Suprapubic skin (tissue), 4 donors: ENCODE results near the gene OR51E2. TPM values are rescaled to one million over a fixed set of nuclear protein-coding genes. Genes with fewer than 3 reads are reported as not detected.

Experiments used
- DNase-seq, 2 donors: peaks; one replicate each; pipeline ENCODE4 v3.0.0-alpha.2; 2019; ENCODE audit warnings: low spot score in 2 of 2
- H3K27ac ChIP-seq: fragments of 200-600 bp; sonication (generic); one replicate; pipeline ENCODE4 v1.5.1; 2019
- H3K27me3 ChIP-seq: fragments of 200-600 bp; sonication (generic); one replicate; pipeline ENCODE4 v1.5.1; 2019
- H3K36me3 ChIP-seq: fragments of 200-600 bp; sonication (generic); one replicate; pipeline ENCODE4 v1.5.1; 2019
- H3K4me1 ChIP-seq: fragments of 200-600 bp; sonication (generic); one replicate; pipeline ENCODE4 v1.5.1; 2019
- H3K4me3 ChIP-seq: fragments of 200-600 bp; sonication (generic); one replicate; pipeline ENCODE4 v1.5.1; 2019; ENCODE audit warnings: mild to moderate bottlenecking
- H3K9me3 ChIP-seq: fragments of 200-600 bp; sonication (generic); one replicate; pipeline ENCODE4 v1.5.1; 2019
- CTCF ChIP-seq, 2 donors: fragments of 200-600 bp in 1 of 2; fragments of 450-650 bp in 1 of 2; sonication (generic) in 1 of 2; IDR thresholded peaks; one replicate each; pipeline ENCODE4 v1.5.1; 2016 to 2019; ENCODE audit warnings: antibody characterized with exemption in 2 of 2, mild to moderate bottlenecking in 1 of 2, moderate library complexity in 1 of 2
- EP300 ChIP-seq: sonication (generic); formaldehyde crosslinking; IDR thresholded peaks from one replicate; pipeline ENCODE4 v1.6.1; 2017; ENCODE audit warnings: antibody characterized with exemption
- POLR2A ChIP-seq, 2 donors: fragments of 450-650 bp; IDR thresholded peaks; one replicate each; pipeline ENCODE4 v1.6.1; 2017; ENCODE audit warnings: antibody characterized with exemption in 2 of 2, mild to moderate bottlenecking in 2 of 2, moderate library complexity in 2 of 2
- POLR2AphosphoS5 ChIP-seq, 3 donors: sonication (generic); formaldehyde crosslinking; IDR thresholded peaks; one replicate each; pipeline ENCODE4 v1.6.1; 2017; ENCODE audit warnings: antibody characterized with exemption in 3 of 3
- WGBS: methylation state at CpG from one replicate; pipeline ENCODE4 v1.1.5; 2018; 5-methylcytosine and 5-hydroxymethylcytosine counted together
- total RNA-seq, 4 donors: library from RNA; depleted of rRNA; stranded (reverse); fragments of >200 nt; gene quantifications; one replicate each; pipeline ENCODE4 v1.1.0, GENCODE V29; 2016

OR51E2 gene
- total RNA-seq, 4 donors from 2014 or later, result not detected

- no peaks in the 10 kb centered on the region for H3K9me3 ChIP-seq
- no peaks in the 10 kb centered on the region for H3K36me3 ChIP-seq
- no peak overlapping the region for H3K27ac ChIP-seq
- WGBS, result 74% methylated on average over 2 of the region's 2 CpGs
- no peak for TF ChIP-seq POLR2A (IDR thresholded peaks at IDR 0.05)
- TF ChIP-seq CTCF (IDR thresholded peaks at IDR 0.05), result no peak
- no peak for TF ChIP-seq EP300
- TF ChIP-seq POLR2AphosphoS5 (IDR thresholded peaks at IDR 0.05), result no peak
- no peak for DNase-seq
- H3K4me1 ChIP-seq, result no peaks in the 10 kb centered on the region
- no peaks in the 10 kb centered on the region for H3K27me3 ChIP-seq
- H3K4me3 ChIP-seq, result no peak overlapping the region
Measured at GRCh38 chr11:4673781-4674180, 23.9 kb downstream of the OR51E2 start.

GRCh38 chr11:4672470-4672869, 25.2 kb downstream of the OR51E2 start:
- Histone ChIP-seq H3K9me3 (no peaks in the 10 kb centered on the region), H3K4me1 (no peaks in the 10 kb centered on the region), H3K36me3 (no peaks in the 10 kb centered on the region), H3K27me3 (no peaks in the 10 kb centered on the region), H3K4me3 (no peak overlapping the region), H3K27ac (no peak overlapping the region)
- TF ChIP-seq CTCF (IDR thresholded peaks at IDR 0.05) (no peak), POLR2AphosphoS5 (IDR thresholded peaks at IDR 0.05) (no peak), POLR2A (IDR thresholded peaks at IDR 0.05) (no peak), EP300 (no peak)
- DNase-seq, result no peak
- 30% methylated on average over 3 of the region's 3 CpGs for WGBS

- Histone ChIP-seq H3K4me3 (no peak overlapping the region), H3K27me3 (no peaks in the 10 kb centered on the region), H3K9me3 (no peaks in the 10 kb centered on the region), H3K36me3 (no peaks in the 10 kb centered on the region), H3K27ac (no peak overlapping the region), H3K4me1 (no peaks in the 10 kb centered on the region)
- DNase-seq, result no peak
- TF ChIP-seq POLR2A (IDR thresholded peaks at IDR 0.05) (no peak), CTCF (IDR thresholded peaks at IDR 0.05) (no peak), EP300 (no peak), POLR2AphosphoS5 (IDR thresholded peaks at IDR 0.05) (no peak)
- 74% methylated on average over 2 of the region's 2 CpGs for WGBS
Measured at GRCh38 chr11:4671741-4672140, 25.9 kb downstream of the OR51E2 start.

GRCh38 chr11:4665424-4665823, 32.2 kb downstream of the OR51E2 start:
- Histone ChIP-seq H3K27me3 (no peaks in the 10 kb centered on the region), H3K4me1 (no peaks in the 10 kb centered on the region), H3K9me3 (no peaks in the 10 kb centered on the region), H3K36me3 (no peaks in the 10 kb centered on the region), H3K4me3 (no peak overlapping the region), H3K27ac (no peak overlapping the region)
- TF ChIP-seq POLR2AphosphoS5 (IDR thresholded peaks at IDR 0.05) (no peak), CTCF (IDR thresholded peaks at IDR 0.05) (no peak), POLR2A (IDR thresholded peaks at IDR 0.05) (no peak), EP300 (no peak)
- 78% methylated on average over 2 of the region's 2 CpGs for WGBS
- no peak for DNase-seq

- no peaks in the 10 kb centered on the region for H3K27me3 ChIP-seq
- no peak for DNase-seq
- H3K4me3 ChIP-seq, result no peak overlapping the region
- TF ChIP-seq CTCF (IDR thresholded peaks at IDR 0.05), result no peak
- TF ChIP-seq POLR2AphosphoS5 (IDR thresholded peaks at IDR 0.05), result no peak
- TF ChIP-seq POLR2A (IDR thresholded peaks at IDR 0.05), result no peak
- TF ChIP-seq EP300, result no peak
- no peaks in the 10 kb centered on the region for H3K36me3 ChIP-seq
- H3K9me3 ChIP-seq, result no peaks in the 10 kb centered on the region
- no peak overlapping the region for H3K27ac ChIP-seq
- WGBS, result 21% methylated on average over 3 of the region's 3 CpGs
- H3K4me1 ChIP-seq, result no peaks in the 10 kb centered on the region
Measured at GRCh38 chr11:4664786-4665185, 32.9 kb downstream of the OR51E2 start.
